Measurements from ENCODE around the gene CDC123.
A peak's percentile ranks its signal among the peaks of the same experiment; 100 is the strongest.
"Not testable (repeated sequence)": the region's sequence is repeated elsewhere in the genome, so short reads cannot be mapped to it uniquely, and the experiment has no call there.

Gene CDC123

DNA sequence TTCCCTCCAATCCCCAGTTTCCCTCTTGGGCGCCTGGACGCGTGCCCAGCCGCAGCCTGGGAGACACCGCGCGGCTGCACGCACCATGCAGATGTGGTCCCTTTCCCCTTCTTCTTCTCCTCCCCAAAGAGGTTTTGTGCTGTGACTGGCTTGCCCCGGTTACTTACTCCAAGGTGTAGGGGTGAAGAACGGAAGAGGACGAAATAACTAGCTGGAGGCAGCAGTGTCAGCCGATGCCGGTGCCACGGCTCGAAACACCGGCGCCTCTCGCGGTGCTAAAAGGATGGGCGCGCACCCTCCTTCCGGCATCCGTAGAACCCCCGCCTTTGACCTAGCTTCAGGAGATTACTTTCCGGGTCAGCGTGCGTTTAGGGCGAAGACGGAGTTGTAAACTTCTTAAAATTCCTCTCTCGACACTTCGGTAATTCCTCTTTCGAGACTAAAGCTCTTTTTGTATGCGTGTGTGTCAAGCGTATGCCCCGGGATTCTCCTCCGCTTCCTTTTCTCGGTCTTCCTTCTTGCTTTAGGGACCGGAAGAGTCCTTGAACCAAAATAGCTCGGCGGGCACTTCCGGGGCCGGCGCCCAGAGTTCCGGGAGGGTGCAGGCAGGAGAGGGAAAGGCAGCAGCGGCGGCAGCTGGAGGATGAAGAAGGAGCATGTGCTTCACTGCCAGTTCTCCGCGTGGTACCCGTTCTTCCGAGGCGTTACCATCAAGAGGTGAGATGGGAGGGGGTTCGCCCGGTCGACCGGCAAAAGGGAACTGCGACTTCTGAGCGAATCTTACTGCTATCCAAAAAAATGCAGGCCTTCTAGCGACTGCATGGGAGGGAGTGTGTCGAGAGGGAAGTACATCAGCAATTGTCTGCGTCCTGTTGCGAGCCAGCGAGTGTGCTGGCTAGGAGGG lies at the start of gene CDC123, which contains the start of gene NUDT5:
Gene CDC123, plus strand, starts transcription at position 586 of the 904 bp plus-strand sequence. Its CDS starts 58 bp downstream, at position 644.
Gene NUDT5, minus strand, starts transcription at position 289 of the 904 bp plus-strand sequence. CDS start 9,600 bp downstream, outside the sequence.
- peak; percentile 93 for DNase-seq

DNA sequence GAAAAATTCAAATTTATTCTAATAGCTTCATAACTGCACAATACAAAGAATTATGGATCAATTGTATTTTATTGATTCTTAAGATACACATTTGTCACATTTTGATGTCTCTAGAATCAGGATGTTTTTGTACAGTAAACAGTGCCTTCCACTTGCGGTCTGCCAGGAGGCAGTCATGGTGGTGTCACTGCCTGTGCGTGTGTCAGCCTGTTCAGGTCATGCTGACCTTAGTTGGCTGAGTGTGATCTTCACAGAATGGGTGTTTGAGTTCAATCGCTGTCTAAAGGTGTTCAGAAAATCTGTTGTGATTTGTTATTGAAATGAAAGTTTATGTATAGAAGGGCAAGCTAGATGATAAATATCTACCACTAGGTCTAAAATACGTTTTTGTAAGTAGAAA lies 45.8 kb upstream of the CDC123 start:
- DNase-seq = no peak

GRCh38 chr10:12154516-12154915 lies 41.5 kb upstream of the CDC123 start:
- DNase-seq = no peak

GRCh38 chr10:12156367-12157123 lies 39.4 kb upstream of the CDC123 start:
- DNase-seq = no peak

- DNase-seq = no peak
Measured at GRCh38 chr10:12158111-12158510, 37.9 kb upstream of the CDC123 start.

DNA sequence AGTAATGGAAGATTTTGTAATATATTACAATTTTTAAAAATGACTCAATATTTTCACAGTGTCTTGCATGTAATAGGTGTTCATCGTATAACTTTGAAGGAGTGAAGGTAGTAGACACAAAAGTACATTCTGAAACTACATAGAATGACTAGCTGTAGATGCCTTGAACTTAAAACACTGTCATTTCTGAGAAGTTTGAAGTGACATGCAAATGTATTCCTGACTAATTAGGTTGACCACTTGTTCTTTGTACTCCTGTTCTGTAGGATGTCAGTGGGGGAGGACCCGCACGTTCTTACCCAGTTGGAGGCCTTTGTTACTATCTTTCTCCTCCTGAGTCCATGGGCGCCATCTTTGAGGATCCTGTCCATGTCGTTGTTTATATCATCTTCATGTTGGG lies 35.3 kb upstream of the CDC123 start:
- DNase-seq = no peak

- DNase-seq = no peak
Measured at GRCh38 chr10:12162927-12163326, 33.1 kb upstream of the CDC123 start.

DNA sequence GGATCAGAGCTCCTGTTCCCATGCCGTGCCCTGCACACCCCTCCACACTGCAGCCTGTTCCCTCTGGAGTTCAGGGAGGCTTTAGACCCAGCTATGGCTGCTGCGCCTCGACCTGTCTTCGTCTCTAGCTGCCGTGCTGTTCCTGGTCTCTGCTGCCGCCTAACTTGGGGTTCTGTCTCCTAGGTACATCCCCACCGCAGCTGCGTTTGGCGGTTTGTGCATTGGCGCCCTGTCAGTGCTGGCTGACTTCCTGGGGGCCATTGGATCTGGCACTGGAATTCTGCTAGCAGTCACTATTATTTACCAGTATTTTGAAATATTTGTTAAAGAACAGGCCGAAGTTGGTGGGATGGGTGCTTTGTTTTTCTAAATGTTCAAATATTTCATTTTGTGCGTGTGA lies 31.9 kb upstream of the CDC123 start:
- no peak for DNase-seq

- DNase-seq = no peak
Measured at GRCh38 chr10:12165036-12165435, 31.0 kb upstream of the CDC123 start.

GRCh38 chr10:12165999-12166775 lies 29.8 kb upstream of the CDC123 start:
- DNase-seq = no peak

GRCh38 chr10:12171512-12171911 lies 24.5 kb upstream of the CDC123 start:
- DNase-seq = not testable (repeated sequence)

DNA sequence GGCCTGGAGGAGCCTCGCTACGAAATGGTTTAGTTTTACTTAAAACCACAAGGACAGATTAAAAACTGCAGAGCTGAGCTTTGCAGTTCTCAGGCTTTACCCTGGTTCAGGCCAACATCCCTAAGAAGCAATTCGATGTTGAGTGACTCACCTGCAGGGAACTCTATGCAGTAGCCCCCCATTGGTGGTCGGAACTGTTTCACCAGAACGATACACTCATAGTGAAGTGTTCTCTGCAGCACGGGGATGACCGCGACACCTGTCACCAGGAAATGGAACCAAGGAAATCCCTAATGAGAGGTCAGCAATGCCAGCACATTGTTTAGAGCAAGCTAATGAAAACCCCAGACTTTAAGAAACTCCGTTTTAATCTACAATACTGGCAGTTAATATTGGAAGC lies 18.3 kb upstream of the CDC123 start:
- DNase-seq = no peak

- DNase-seq = no peak
Measured at GRCh38 chr10:12179606-12180170, 16.3 kb upstream of the CDC123 start.

DNA sequence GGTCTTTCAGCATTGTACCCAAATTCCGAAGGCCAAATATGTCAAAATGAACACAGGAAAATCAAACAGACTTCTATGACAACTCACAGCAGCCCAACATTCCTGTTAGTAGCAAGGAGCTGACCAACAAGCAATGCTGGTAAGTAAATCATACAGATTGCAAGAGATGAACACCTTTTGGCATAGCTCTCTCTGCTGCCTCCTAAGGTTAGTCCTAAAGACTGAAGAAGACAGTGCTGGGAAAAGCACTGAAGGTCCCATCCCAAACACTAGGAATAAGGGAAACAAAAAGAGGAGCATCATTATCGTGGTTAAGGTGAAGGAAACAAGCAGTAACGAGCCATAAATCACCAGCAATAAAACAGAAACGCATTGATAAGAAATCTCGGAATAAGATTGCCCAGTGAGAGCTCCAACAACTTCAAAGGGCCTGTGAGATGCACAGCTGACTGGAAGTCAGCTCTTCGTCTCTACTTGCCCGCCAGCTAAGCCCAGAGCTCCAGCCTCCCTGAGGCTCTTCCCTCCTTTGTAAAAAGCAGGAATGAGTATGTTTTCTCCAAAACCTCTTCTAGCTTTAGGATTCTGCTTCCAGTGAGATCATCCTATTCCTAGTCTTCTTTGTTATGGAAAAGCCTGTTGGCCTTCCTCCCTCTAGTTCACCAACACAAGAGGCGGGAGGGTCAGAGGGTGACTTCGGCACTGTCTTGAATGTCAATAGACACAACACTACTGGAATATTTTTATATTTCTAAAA lies 15.6 kb upstream of the CDC123 start:
- no peak for DNase-seq

GRCh38 chr10:12181065-12181775 lies 14.8 kb upstream of the CDC123 start:
- DNase-seq = peak; percentile 82

DNA sequence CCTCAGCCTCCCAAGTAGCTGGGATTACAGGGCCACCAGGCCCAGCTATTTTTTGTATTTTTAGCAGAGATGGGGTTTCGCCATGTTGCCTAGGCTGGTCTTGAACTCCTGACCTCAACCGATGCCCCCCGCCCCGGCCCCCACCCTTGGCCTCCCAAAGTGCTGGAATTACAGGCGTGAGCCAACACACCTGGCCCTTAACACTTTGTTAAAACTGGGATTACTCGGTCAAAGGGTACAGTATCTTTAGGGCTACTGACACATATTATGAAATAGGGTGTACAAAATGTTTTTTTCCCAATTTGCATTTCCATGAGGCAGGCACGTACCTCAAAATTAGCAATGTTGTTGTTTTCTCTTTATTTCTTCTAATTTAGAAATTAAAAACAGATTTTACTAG lies 11.8 kb upstream of the CDC123 start:
- no peak for DNase-seq

- no peak for DNase-seq
Measured at GRCh38 chr10:12186323-12186722, 9.7 kb upstream of the CDC123 start.

- DNase-seq = no peak
Measured at GRCh38 chr10:12187321-12187905, 8.6 kb upstream of the CDC123 start.

- no peak for DNase-seq
Measured at GRCh38 chr10:12188656-12189055, 7.3 kb upstream of the CDC123 start.

DNA sequence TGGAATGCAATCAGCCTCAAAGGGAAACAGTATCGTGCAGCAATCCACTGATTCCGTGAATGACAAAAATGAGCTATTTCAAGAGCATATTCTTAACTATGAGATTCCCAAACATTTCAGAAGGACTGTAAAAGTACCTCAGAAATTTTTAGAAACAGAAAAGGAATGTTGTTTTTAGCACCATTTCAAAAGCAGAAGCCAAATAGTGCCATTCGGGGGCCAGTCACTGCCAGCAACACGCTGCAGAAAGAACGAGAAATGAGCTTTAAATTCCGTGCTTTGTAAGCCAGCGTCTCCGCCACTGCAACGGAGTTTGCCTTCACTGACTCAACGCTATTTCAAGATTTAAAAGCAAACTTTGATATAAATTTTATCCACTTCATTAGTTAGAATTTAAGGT lies 6.6 kb upstream of the CDC123 start:
- no peak for DNase-seq

- no peak for DNase-seq
Measured at GRCh38 chr10:12191715-12192114, 4.3 kb upstream of the CDC123 start.

All from activated CD8-positive, alpha-beta memory T cell treated with anti-CD3 and anti-CD28 coated beads for 24 hours (primary cell).